DND-41 (cell line): Measurements from ENCODE around the gene TMPRSS12.
A peak's percentile ranks its signal among the peaks of the same experiment; 100 is the strongest.
"Not testable (repeated sequence)": the region's sequence is repeated elsewhere in the genome, so short reads cannot be mapped to it uniquely, and the experiment has no call there.

ENCODE experiments used
- ATAC-seq: fragments of 200-7000 bp; cut with Tn5 transposase; 3 replicates; pipeline ENCODE4 v1.9.1; 2021; ENCODE audit warnings: low read depth; ENCODE audit not compliant: insufficient read depth
- DNase-seq: peaks from one replicate; pipeline ENCODE4 v3.0.0-alpha.2; 2020
- H2AFZ ChIP-seq: 2 replicates; pipeline ENCODE4 v1.6.0; 2012; ENCODE audit warnings: low read depth, low read length
- H3K27ac ChIP-seq: 2 replicates; pipeline ENCODE4 v1.5.1; 2012; ENCODE audit warnings: low read length, inconsistent platforms
- H3K27me3 ChIP-seq: fragments of 200-600 bp; sonication (generic); 2 replicates; pipeline ENCODE4 v1.6.0; 2012; ENCODE audit warnings: low read length, mild to moderate bottlenecking, inconsistent platforms; ENCODE audit not compliant: insufficient read depth, poor library complexity
- H3K36me3 ChIP-seq: 2 replicates; pipeline ENCODE4 v1.5.1; 2012; ENCODE audit warnings: low read length, inconsistent platforms; ENCODE audit not compliant: insufficient read depth
- H3K4me1 ChIP-seq: 2 replicates; pipeline ENCODE4 v1.5.1; 2012; ENCODE audit warnings: mild to moderate bottlenecking, low read length; ENCODE audit not compliant: insufficient read depth
- H3K4me2 ChIP-seq: 2 replicates; pipeline ENCODE4 v1.6.0; 2012; ENCODE audit warnings: mild to moderate bottlenecking, moderate library complexity, low read length, inconsistent platforms; ENCODE audit not compliant: insufficient read depth
- H3K4me3 ChIP-seq, 2 experiments: fragments of 200-600 bp in 1 of 2; shearing (Covaris generic) in 1 of 2; 2 replicates each; pipeline ENCODE4 v1.5.1; 2012 to 2016; ENCODE audit warnings: inconsistent platforms in 2 of 2, low read length in 2 of 2, mild to moderate bottlenecking in 2 of 2, low read depth in 1 of 2, moderate library complexity in 1 of 2
- H3K79me2 ChIP-seq: 2 replicates; pipeline ENCODE4 v1.6.0; 2012; ENCODE audit warnings: low read length, inconsistent platforms; ENCODE audit not compliant: insufficient read depth
- H3K9ac ChIP-seq: 2 replicates; pipeline ENCODE4 v1.6.0; 2012; ENCODE audit warnings: low read depth, mild to moderate bottlenecking, inconsistent platforms, low read length, moderate library complexity
- H3K9me3 ChIP-seq: 2 replicates; pipeline ENCODE4 v1.5.1; 2012; ENCODE audit warnings: low read length, moderate library complexity, mild to moderate bottlenecking, inconsistent platforms; ENCODE audit not compliant: insufficient read depth, severe bottlenecking
- H4K20me1 ChIP-seq: 2 replicates; pipeline ENCODE4 v1.6.0; 2012; ENCODE audit warnings: low read length; ENCODE audit not compliant: insufficient read depth
- EZH2 ChIP-seq: IDR thresholded peaks from 3 replicates; pipeline ENCODE4 v1.6.1; 2012; ENCODE audit warnings: borderline replicate concordance, low read depth, mild to moderate bottlenecking, moderate library complexity, low read length, inconsistent platforms; ENCODE audit not compliant: severe bottlenecking
- TF ChIP-seq, protein P1 (sequence below): IDR thresholded peaks from 2 replicates; pipeline ENCODE4 v1.5.1; 2012; ENCODE audit warnings: borderline replicate concordance, low read length, moderate library complexity, mild to moderate bottlenecking; ENCODE audit not compliant: poor library complexity, severe bottlenecking; ENCODE audit errors: extremely low read depth

Gene TMPRSS12

DNA sequence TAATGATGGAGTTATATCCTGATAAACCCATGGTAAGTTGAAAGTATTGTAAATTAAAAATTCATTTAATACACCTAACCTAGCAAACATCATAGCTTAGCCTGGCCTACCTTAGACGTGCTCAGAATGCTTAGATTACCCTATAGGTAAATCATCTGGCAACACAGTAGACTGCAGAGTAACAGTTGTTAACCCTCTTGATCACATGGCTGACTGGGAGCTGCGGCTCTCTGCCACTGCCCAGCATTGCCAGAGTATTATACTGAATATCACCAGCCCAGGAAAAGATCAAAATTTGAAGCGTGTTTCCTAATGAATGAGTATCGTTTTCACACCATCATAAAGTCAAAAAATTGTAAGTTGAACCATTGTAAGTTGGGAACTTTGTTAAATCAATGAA, 17.8 kb upstream of the TMPRSS12 start:
- Histone ChIP-seq H3K36me3 (0 out of 2 replicates have a peak, but pooled peaks cover 3% of the 10 kb centered on the region), H3K9me3 (no peaks in the 10 kb centered on the region), H3K4me2 (no peak overlapping the region), H4K20me1 (no peaks in the 10 kb centered on the region), H3K4me1 (no peaks in the 10 kb centered on the region), H3K27me3 (no peaks in the 10 kb centered on the region), H3K4me3 (no peak overlapping the region), H3K9ac (no peak overlapping the region), H2AFZ (no peak overlapping the region), H3K27ac (no peak overlapping the region), H3K79me2 (no peaks in the 10 kb centered on the region)
- no peak for TF ChIP-seq EZH2
- TF ChIP-seq, protein P1, sequence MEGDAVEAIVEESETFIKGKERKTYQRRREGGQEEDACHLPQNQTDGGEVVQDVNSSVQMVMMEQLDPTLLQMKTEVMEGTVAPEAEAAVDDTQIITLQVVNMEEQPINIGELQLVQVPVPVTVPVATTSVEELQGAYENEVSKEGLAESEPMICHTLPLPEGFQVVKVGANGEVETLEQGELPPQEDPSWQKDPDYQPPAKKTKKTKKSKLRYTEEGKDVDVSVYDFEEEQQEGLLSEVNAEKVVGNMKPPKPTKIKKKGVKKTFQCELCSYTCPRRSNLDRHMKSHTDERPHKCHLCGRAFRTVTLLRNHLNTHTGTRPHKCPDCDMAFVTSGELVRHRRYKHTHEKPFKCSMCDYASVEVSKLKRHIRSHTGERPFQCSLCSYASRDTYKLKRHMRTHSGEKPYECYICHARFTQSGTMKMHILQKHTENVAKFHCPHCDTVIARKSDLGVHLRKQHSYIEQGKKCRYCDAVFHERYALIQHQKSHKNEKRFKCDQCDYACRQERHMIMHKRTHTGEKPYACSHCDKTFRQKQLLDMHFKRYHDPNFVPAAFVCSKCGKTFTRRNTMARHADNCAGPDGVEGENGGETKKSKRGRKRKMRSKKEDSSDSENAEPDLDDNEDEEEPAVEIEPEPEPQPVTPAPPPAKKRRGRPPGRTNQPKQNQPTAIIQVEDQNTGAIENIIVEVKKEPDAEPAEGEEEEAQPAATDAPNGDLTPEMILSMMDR, result no peak
- 0 out of 3 replicates have a peak, but pooled peaks have one; percentile 19 for ATAC-seq
- DNase-seq, result no peak

DNA sequence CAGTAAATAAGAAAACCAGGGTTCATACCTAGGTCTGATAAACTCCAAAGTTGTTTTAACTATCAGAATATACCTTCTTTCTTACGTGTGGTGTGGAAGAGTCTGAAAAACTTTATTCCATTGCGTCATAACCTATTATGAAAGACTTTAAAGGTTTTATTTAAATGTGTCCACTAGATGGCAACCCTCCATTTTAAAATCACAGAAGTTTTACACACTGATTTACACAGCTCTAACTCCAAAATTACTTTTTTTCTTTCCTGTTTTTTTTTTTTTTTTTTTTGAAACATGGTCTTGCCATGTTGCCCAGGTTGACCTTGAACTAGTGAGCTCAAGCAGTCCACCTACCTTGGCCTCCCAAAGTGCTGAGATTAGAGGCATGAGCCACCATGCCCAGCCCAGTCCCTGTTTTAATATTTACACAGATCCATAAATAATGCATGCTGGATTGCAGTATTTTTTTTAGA, 17.3 kb upstream of the TMPRSS12 start:
- Histone ChIP-seq H2AFZ (no peak overlapping the region), H3K4me1 (no peaks in the 10 kb centered on the region), H3K9me3 (no peaks in the 10 kb centered on the region), H3K4me2 (no peak overlapping the region), H3K36me3 (no peaks in the 10 kb centered on the region), H3K79me2 (no peaks in the 10 kb centered on the region), H4K20me1 (no peaks in the 10 kb centered on the region), H3K4me3 (no peak overlapping the region), H3K27me3 (no peaks in the 10 kb centered on the region), H3K27ac (no peak overlapping the region), H3K9ac (no peak overlapping the region)
- DNase-seq (no peak), ATAC-seq (peak; percentile 80)
- TF ChIP-seq EZH2, result no peak
- TF ChIP-seq, protein P1, result peak; percentile 61

DNA sequence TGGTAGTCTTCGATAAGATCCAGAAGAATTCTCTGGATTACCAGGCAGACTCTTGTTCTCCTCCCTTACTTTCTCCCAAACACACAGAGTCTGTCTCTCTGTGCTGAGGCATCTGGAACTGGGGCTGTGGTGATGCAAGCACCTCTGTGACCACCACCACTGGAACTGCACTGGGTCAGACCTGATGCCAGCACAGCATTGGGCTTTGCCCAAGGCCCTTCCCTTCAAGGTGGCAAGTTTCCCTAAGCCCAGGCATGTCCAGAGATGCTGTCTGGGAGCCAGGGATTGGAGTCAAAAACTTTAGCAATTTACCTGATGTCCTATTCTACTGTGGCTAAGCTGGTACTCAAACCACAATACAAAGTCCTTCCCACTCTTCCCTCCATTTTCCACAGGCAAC, 14.6 kb upstream of the TMPRSS12 start:
- Histone ChIP-seq H2AFZ (no peak overlapping the region), H3K9me3 (peaks cover 1% of the 10 kb centered on the region), H3K36me3 (no peaks in the 10 kb centered on the region), H3K4me3 (no peak overlapping the region), H3K9ac (no peak overlapping the region), H3K27ac (no peak overlapping the region), H3K27me3 (no peaks in the 10 kb centered on the region), H4K20me1 (no peaks in the 10 kb centered on the region), H3K79me2 (no peaks in the 10 kb centered on the region), H3K4me2 (no peak overlapping the region), H3K4me1 (no peaks in the 10 kb centered on the region)
- ATAC-seq (no peak), DNase-seq (no peak)
- TF ChIP-seq, protein P1, result no peak
- no peak for TF ChIP-seq EZH2

DNA sequence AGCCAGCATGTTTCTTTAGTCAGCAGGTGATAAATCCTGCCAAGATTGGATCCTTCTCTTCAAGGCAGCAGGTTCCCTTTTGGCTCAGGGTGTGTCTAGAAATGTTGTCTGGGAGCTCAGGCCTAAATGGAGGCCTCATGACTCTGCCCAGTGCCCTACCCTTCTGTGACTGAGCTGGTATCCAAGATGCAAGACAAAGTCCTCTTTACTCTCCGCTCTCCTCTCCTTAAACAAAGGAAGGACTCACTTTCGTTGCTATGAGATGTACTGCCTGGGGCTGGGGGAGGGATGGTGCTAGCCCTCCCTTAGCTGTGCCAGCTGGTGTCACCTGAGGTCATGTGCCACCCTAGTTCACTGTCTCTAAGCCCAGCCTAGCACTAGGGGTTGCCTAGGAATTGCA, 13.8 kb upstream of the TMPRSS12 start:
- no peaks in the 10 kb centered on the region for H3K27me3 ChIP-seq
- H3K4me3 ChIP-seq, result no peak overlapping the region
- H4K20me1 ChIP-seq, result no peaks in the 10 kb centered on the region
- no peak overlapping the region for H3K27ac ChIP-seq
- peaks cover 4% of the 10 kb centered on the region for H3K9me3 ChIP-seq
- H2AFZ ChIP-seq, result no peak overlapping the region
- no peak for DNase-seq
- H3K79me2 ChIP-seq, result no peaks in the 10 kb centered on the region
- H3K4me2 ChIP-seq, result no peak overlapping the region
- no peaks in the 10 kb centered on the region for H3K4me1 ChIP-seq
- no peaks in the 10 kb centered on the region for H3K36me3 ChIP-seq
- no peak for ATAC-seq
- no peak overlapping the region for H3K9ac ChIP-seq
- TF ChIP-seq EZH2, result no peak
- TF ChIP-seq, protein P1, result no peak

DNA sequence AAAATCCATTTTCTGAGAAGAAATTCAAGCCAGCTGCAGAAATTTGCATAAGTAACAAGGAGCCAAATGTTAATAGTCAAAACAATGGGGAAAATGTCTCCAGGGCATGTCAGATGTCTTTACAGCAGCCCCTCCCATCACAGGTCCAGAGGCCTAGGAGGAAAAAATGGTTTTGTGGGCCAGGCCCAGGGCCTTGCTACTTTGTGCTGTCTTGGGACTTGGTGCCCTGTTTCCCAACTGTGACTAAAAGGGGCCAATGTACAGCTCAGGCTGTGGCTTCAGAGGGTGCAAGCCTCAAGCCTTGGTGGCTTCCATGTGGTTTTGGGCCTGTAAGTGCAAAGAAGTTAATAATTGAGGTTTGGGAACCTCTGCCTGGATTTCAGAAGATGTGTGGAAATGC, 8.9 kb upstream of the TMPRSS12 start:
- not testable (repeated sequence) for H3K27me3 ChIP-seq, H3K36me3 ChIP-seq, H3K27ac ChIP-seq, H3K9ac ChIP-seq, H3K4me3 ChIP-seq, H3K4me1 ChIP-seq, ATAC-seq, H3K4me2 ChIP-seq, H2AFZ ChIP-seq, DNase-seq, H3K79me2 ChIP-seq, H4K20me1 ChIP-seq
- H3K9me3 ChIP-seq, result peaks cover 11% of the 10 kb centered on the region
